B cell (primary cell): Measurements from ENCODE around the gene PLA2G4E. TPM values are rescaled to one million over a fixed set of nuclear protein-coding genes. Genes with fewer than 3 reads are reported as not detected.

ENCODE experiments used
- ATAC-seq: fragments of 200-7000 bp; cut with Tn5 transposase; one replicate; pipeline ENCODE4 v1.10.0; 2021; ENCODE audit warnings: low read depth, mild to moderate bottlenecking, moderate number of reproducible peaks, moderate library complexity
- CTCF ChIA-PET: fragments of 350-600 bp; sonication (Branson Sonifier 250); formaldehyde crosslinking; loops from one replicate; lab custom pipeline; 2021; ENCODE audit warnings: antibody characterized with exemption, inconsistent platforms; lab: Charles Lee
- POLR2A ChIA-PET: fragments of 350-600 bp; sonication (Branson Sonifier 250); formaldehyde crosslinking; loops from one replicate; lab custom pipeline; 2021; ENCODE audit warnings: antibody characterized with exemption; lab: Charles Lee
- DNase-seq: peaks from one replicate; pipeline ENCODE4 v3.0.0; 2013
- H2AFZ ChIP-seq: 2 replicates; pipeline ENCODE4 v1.6.1; 2012; ENCODE audit warnings: mild to moderate bottlenecking, low read depth, low read length; ENCODE audit not compliant: insufficient read depth, poor library complexity, severe bottlenecking
- H3K27ac ChIP-seq, 2 donors: 1 replicate in 1 of 2; 2 replicates in 1 of 2; pipeline ENCODE4 v1.5.1; 2012 to 2013; ENCODE audit warnings: low read length in 2 of 2, mild to moderate bottlenecking in 2 of 2, moderate library complexity in 1 of 2
- H3K27me3 ChIP-seq, 4 experiments: fragments of 200-600 bp in 1 of 4; sonication (generic) in 1 of 4; replicated peaks in 1 of 4; 1 replicate in 2 of 4; 2 replicates in 2 of 4; pipeline versions ENCODE4 v1.6.1 to v1.7.0; 2013 to 2016; ENCODE audit warnings: low read length in 3 of 4, mild to moderate bottlenecking in 2 of 4, mixed read lengths in 1 of 4, moderate library complexity in 1 of 4; ENCODE audit not compliant: insufficient read depth in 4 of 4, control insufficient read depth in 3 of 4; ENCODE audit errors: control extremely low read depth in 1 of 4
- H3K36me3 ChIP-seq, 2 experiments: replicated peaks in 1 of 2; 1 replicate in 1 of 2; 2 replicates in 1 of 2; pipeline versions ENCODE4 v1.6.1 to v1.7.1; 2013; ENCODE audit warnings: low read length in 1 of 2; ENCODE audit not compliant: insufficient read depth in 2 of 2, control insufficient read depth in 1 of 2; ENCODE audit errors: control extremely low read depth in 1 of 2, extremely low read depth in 1 of 2
- H3K4me1 ChIP-seq, 2 donors: fragments of 200-600 bp in 1 of 2; sonication (generic) in 1 of 2; 1 replicate in 1 of 2; 2 replicates in 1 of 2; pipeline versions ENCODE4 v1.5.1 to v1.6.1; 2013 to 2017; ENCODE audit warnings: low read length in 2 of 2; ENCODE audit not compliant: control insufficient read depth in 2 of 2, insufficient read depth in 2 of 2
- H3K4me2 ChIP-seq: replicated peaks from 2 replicates; pipeline ENCODE3; 2012; ENCODE audit warnings: mild to moderate bottlenecking, low read depth, low read length; ENCODE audit not compliant: poor library complexity, severe bottlenecking
- H3K4me3 ChIP-seq, 5 experiments: fragments of 200-600 bp in 1 of 5; sonication (generic) in 1 of 5; 1 replicate in 3 of 5; 2 replicates in 2 of 5; pipeline versions ENCODE4 v1.5.1 to v1.7.0; 2011 to 2016; ENCODE audit warnings: low read length in 4 of 5, mild to moderate bottlenecking in 4 of 5, low read depth in 2 of 5, control low read depth in 1 of 5, moderate library complexity in 1 of 5; ENCODE audit not compliant: insufficient read depth in 1 of 5; ENCODE audit errors: control extremely low read depth in 1 of 5, extremely low read depth in 1 of 5
- H3K79me2 ChIP-seq: fragments of 200-600 bp; sonication (generic); one replicate; pipeline ENCODE4 v1.6.0; 2016; ENCODE audit warnings: low read length; ENCODE audit not compliant: control insufficient read depth, insufficient read depth
- H3K9ac ChIP-seq: fragments of 200-600 bp; sonication (generic); 2 replicates; pipeline ENCODE4 v1.6.1; 2017; ENCODE audit warnings: mild to moderate bottlenecking, low read length, moderate library complexity
- H3K9me3 ChIP-seq, 3 donors: one replicate each; pipeline versions ENCODE4 v1.6.1 to v1.7.1; 2013; ENCODE audit warnings: low read length in 2 of 3; ENCODE audit not compliant: control insufficient read depth in 2 of 3, insufficient read depth in 1 of 3; ENCODE audit errors: control extremely low read depth in 1 of 3
- H4K20me1 ChIP-seq: 2 replicates; pipeline ENCODE4 v1.6.0; 2012; ENCODE audit warnings: mild to moderate bottlenecking, low read length; ENCODE audit not compliant: insufficient read depth, control insufficient read depth, poor library complexity, severe bottlenecking
- H3K27ac Mint-ChIP-seq: one replicate; pipeline ENCODE4 v1.8.0; 2021; ENCODE audit warnings: mixed read lengths
- H3K27me3 Mint-ChIP-seq: one replicate; pipeline ENCODE4 v1.8.0; 2021; ENCODE audit warnings: mixed read lengths
- H3K4me1 Mint-ChIP-seq: one replicate; pipeline ENCODE4 v1.8.0; 2021; ENCODE audit warnings: mixed read lengths
- H3K4me3 Mint-ChIP-seq: one replicate; pipeline ENCODE4 v1.8.0; 2021; ENCODE audit warnings: mixed read lengths
- H3K9me3 Mint-ChIP-seq: one replicate; pipeline ENCODE4 v1.8.0; 2022; ENCODE audit warnings: mixed read lengths; ENCODE audit not compliant: insufficient read depth
- EZH2 ChIP-seq: IDR thresholded peaks from 2 replicates; pipeline ENCODE4 v1.6.1; 2012; ENCODE audit warnings: borderline replicate concordance, low read depth, mild to moderate bottlenecking, moderate library complexity, low read length; ENCODE audit not compliant: insufficient read depth, poor library complexity, severe bottlenecking
- WGBS: methylation state at CpG from one replicate; pipeline ENCODE4 v1.1.5; 2013; ENCODE audit warnings: missing lambda C conversion rate; ENCODE audit not compliant: insufficient coverage; 5-methylcytosine and 5-hydroxymethylcytosine counted together
- intact Hi-C: fragments of 100-400 bp; cut with micrococcal nuclease; formaldehyde crosslinking; loops from one replicate; pipeline ENCODE4 v1.10.0; 2022
- polyA plus RNA-seq: library from polyadenylated mRNA; depleted of rRNA; stranded (reverse); fragments of >200 nt; gene quantifications from 2 replicates; pipeline ENCODE4 v1.2.3, GENCODE V29; 2012
- total RNA-seq, 2 donors: library from RNA; stranded (reverse); fragments of 120-200 nt in 1 of 2; gene quantifications; 1 replicate in 1 of 2; 2 replicates in 1 of 2; pipeline versions ENCODE4 v1.2.3 to v1.2.4, GENCODE V29; 2013 to 2022
- TF ChIP-seq, protein P1 (sequence below): fragments of 200-600 bp; IDR thresholded peaks from one replicate; pipeline ENCODE4 v1.8.0; 2022; ENCODE audit warnings: antibody characterized with exemption, mild to moderate bottlenecking

Gene PLA2G4E
- total and polyA plus RNA-seq, 2 donors (not counting 1 experiment from before 2014, with no cell fraction given): not detected

DNA sequence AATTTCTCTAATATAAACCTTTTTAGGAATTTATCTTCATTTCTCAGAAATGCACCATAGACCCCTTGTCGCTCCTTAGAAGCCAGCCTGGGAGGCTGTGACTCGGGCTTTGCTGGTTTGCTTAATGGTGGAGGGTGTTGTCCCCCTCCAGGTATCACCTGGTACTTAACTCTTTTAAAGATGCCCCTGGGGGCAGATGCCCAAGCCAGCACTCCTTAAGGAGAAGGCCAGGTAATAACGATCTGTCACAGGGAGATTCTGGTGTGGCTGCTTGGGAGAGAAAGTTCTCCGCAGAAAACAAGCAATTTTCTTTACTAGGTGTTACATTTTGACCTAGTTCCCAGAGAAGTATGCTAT lies 70.7 kb downstream of the PLA2G4E start:
- no peak overlapping the region for H3K4me3 ChIP-seq
- H3K27ac ChIP-seq: no peak overlapping the region
- H3K9ac ChIP-seq: no peak overlapping the region
- DNase-seq (no peak), ATAC-seq (no peak)
- peaks cover 3 to 30% of the 10 kb centered on the region in 2 experiments for H3K36me3 ChIP-seq
- H3K79me2 ChIP-seq: peaks cover 38% of the 10 kb centered on the region
- H3K9me3 ChIP-seq: no peaks in the 10 kb centered on the region
- H3K27ac Mint-ChIP-seq: no peak overlapping the region
- ChIA-PET POLR2A (no interaction called here), CTCF (interaction anchor here (1.8 kb wide), 1 partner anchor 39 kb away, joined by 5 read pairs; no protein-coding TSS in a partner anchor)
- TF ChIP-seq EZH2: no peak
- TF ChIP-seq, protein P1, sequence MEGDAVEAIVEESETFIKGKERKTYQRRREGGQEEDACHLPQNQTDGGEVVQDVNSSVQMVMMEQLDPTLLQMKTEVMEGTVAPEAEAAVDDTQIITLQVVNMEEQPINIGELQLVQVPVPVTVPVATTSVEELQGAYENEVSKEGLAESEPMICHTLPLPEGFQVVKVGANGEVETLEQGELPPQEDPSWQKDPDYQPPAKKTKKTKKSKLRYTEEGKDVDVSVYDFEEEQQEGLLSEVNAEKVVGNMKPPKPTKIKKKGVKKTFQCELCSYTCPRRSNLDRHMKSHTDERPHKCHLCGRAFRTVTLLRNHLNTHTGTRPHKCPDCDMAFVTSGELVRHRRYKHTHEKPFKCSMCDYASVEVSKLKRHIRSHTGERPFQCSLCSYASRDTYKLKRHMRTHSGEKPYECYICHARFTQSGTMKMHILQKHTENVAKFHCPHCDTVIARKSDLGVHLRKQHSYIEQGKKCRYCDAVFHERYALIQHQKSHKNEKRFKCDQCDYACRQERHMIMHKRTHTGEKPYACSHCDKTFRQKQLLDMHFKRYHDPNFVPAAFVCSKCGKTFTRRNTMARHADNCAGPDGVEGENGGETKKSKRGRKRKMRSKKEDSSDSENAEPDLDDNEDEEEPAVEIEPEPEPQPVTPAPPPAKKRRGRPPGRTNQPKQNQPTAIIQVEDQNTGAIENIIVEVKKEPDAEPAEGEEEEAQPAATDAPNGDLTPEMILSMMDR: no peak
- H3K4me2 ChIP-seq: no peak overlapping the region
- H3K27me3 Mint-ChIP-seq: no peaks in the 10 kb centered on the region
- intact Hi-C loops: no loop called here
- no peak overlapping the region for H2AFZ ChIP-seq
- 94% methylated on average over 2 of the region's 4 CpGs for WGBS
- H3K9me3 Mint-ChIP-seq: no peaks in the 10 kb centered on the region
- H3K27me3 ChIP-seq: no peaks in the 10 kb centered on the region
- H3K4me1 ChIP-seq: no peaks in the 10 kb centered on the region
- no peak overlapping the region for H3K4me3 Mint-ChIP-seq
- H4K20me1 ChIP-seq: no peaks in the 10 kb centered on the region
- H3K4me1 Mint-ChIP-seq: no peaks in the 10 kb centered on the region

DNA sequence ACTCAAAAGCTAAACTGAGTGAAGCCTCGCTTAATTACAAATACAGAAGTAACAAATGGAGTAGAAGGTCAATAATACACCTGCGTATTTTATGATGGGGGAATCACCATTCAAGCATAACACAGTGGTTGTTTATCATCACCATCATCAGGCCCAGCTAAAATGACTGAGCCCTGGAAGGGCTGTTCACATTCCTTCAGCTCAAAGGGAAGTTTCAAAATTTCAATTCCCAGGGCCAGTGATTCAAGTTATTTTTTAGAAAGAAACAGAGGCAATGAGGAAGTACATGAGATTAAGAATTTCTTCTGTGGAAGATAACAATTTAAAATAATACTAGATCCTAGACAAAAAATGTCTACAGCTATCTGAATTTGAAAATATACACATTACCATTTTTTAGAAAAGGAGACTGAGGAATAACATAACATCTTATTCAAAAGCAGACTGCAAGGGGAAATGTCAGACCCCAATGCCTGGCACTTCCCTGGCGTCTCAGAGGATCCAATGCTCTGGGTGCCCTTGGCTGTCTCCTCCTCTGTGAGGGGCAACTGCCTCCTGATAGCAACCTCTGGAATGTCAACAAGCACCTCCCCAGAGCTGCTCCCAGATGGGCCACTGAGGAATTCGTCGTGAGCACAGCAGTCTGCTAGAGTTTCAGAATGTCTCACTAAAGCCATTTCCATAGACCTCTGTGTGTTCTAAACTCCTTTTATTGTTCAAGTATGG lies 71.3 kb downstream of the PLA2G4E start:
- CTCF ChIA-PET: interaction anchor here (1.8 kb wide), 1 partner anchor 40 kb away, joined by 5 read pairs; no protein-coding TSS in a partner anchor
- no peak overlapping the region for H3K4me2 ChIP-seq
- Mint-ChIP-seq H3K27me3 (no peaks in the 10 kb centered on the region), H3K4me3 (no peak overlapping the region), H3K27ac (no peak overlapping the region), H3K9me3 (no peaks in the 10 kb centered on the region), H3K4me1 (no peaks in the 10 kb centered on the region)
- peaks cover 37% of the 10 kb centered on the region for H3K79me2 ChIP-seq
- 83% methylated on average over 1 of the region's 5 CpGs for WGBS
- H3K4me3 ChIP-seq: no peak overlapping the region
- TF ChIP-seq, protein P1: no peak
- TF ChIP-seq EZH2: no peak
- H3K27me3 ChIP-seq: no peaks in the 10 kb centered on the region
- peaks cover 3 to 30% of the 10 kb centered on the region in 2 experiments for H3K36me3 ChIP-seq
- H3K9me3 ChIP-seq: no peaks in the 10 kb centered on the region
- no peaks in the 10 kb centered on the region for H4K20me1 ChIP-seq
- H3K9ac ChIP-seq: no peak overlapping the region
- ATAC-seq (no peak), DNase-seq (no peak)
- no peaks in the 10 kb centered on the region for H3K4me1 ChIP-seq
- no peak overlapping the region for H2AFZ ChIP-seq
- POLR2A ChIA-PET: no interaction called here
- intact Hi-C loops: no loop called here
- no peak overlapping the region for H3K27ac ChIP-seq
